ENCODE measurements around the gene TTL. TPM values are rescaled to one million over a fixed set of nuclear protein-coding genes. Genes with fewer than 3 reads are reported as not detected.

Gene TTL
- total RNA-seq, 1 experiment from 2014 or later: 58.9 TPM

- H3K27ac ChIP-seq (ENCODE audit: insufficient read length, low read depth, low read length): no peak overlapping the region
- H3K18ac ChIP-seq (ENCODE audit: insufficient read length, low read depth, low read length): no peak overlapping the region
- no peak overlapping the region for H2BK5ac ChIP-seq (ENCODE audit: insufficient read length, low read length)
- H3K23me2 ChIP-seq (ENCODE audit: insufficient read length, low read depth, low read length, poor library complexity, severe bottlenecking): peaks cover 13% of the 10 kb centered on the region
- no peaks in the 10 kb centered on the region for H4K20me1 ChIP-seq (ENCODE audit: control insufficient read depth, insufficient read depth, insufficient read length)
- H3K4me3 Mint-ChIP-seq: no peak overlapping the region
- no peak overlapping the region for H3K23ac ChIP-seq (ENCODE audit: insufficient read length, low read depth, low read length)
- H3K56ac ChIP-seq (ENCODE audit: insufficient read length, low read depth, low read length): no peak overlapping the region
- no peaks in the 10 kb centered on the region; a peak in 1 of 5 replicates for H3K9me3 Mint-ChIP-seq
- no peak for DNase-seq
- peak overlapping the region in 1 of 3 experiments; percentile 84; a peak in 1 of 7 replicates for H3K27ac Mint-ChIP-seq
- no peak overlapping the region for H2AK5ac ChIP-seq (ENCODE audit: insufficient read length, low read length)
- peaks cover 10 to 12% of the 10 kb centered on the region in 2 experiments for H3K4me1 Mint-ChIP-seq
- no peaks in the 10 kb centered on the region for H3K9me3 ChIP-seq (ENCODE audit: control insufficient read depth, low read depth, low read length)
- no peak overlapping the region for H3K4ac ChIP-seq (ENCODE audit: low read depth, low read length)
- no peak overlapping the region for H3K14ac ChIP-seq (ENCODE audit: insufficient read depth, low read length)
- no peak overlapping the region for H3T11ph ChIP-seq (ENCODE audit: low read length)
- peaks cover 1% of the 10 kb centered on the region; the same call in 1 of the 2 replicates for H3K27me3 Mint-ChIP-seq (ENCODE audit: low read depth)
- H3K9ac ChIP-seq (ENCODE audit: extremely low read depth, insufficient read length, low read length): no peak overlapping the region
- TF ChIP-seq CTCF (conservative IDR thresholded peaks at IDR 0.05): no peak
- no peak overlapping the region for H4K5ac ChIP-seq (ENCODE audit: insufficient read length, low read depth, low read length)
- no peak overlapping the region for H2BK20ac ChIP-seq (ENCODE audit: low read depth, low read length, poor library complexity, severe bottlenecking)
- H2BK120ac ChIP-seq (ENCODE audit: low read depth, low read length, poor library complexity, severe bottlenecking): no peak overlapping the region
- no peaks in the 10 kb centered on the region; the same call in 1 of the 2 replicates for H3K4me1 ChIP-seq (ENCODE audit: insufficient read depth, low read length)
- H3K4me2 ChIP-seq (ENCODE audit: insufficient read depth, insufficient read length, low read length): no peak overlapping the region
- no CpG with 5 or more reads among the region's 5 CpGs for WGBS (ENCODE audit: extremely low coverage, insufficient read length, low lambda C conversion rate)
- no peak overlapping the region for H4K8ac ChIP-seq (replicated peaks; ENCODE audit: insufficient read length, low read depth, low read length)
- H2BK15ac ChIP-seq (ENCODE audit: low read depth, low read length): no peak overlapping the region
- H3K27me3 ChIP-seq (ENCODE audit: insufficient read depth, low read length): no peaks in the 10 kb centered on the region; the same call in 1 of the 2 replicates
- peaks cover 6% of the 10 kb centered on the region; the same call in 1 of the 2 replicates for H3K79me2 ChIP-seq (ENCODE audit: insufficient read depth, low read length)
- peaks cover 16 to 51% (median 32%) of the 10 kb centered on the region in 3 experiments; a peak in 6 of 7 replicates for H3K36me3 Mint-ChIP-seq (ENCODE audit: insufficient read depth in 1 of 3, low read depth in 3 of 3)
- no peaks in the 10 kb centered on the region for H3K79me1 ChIP-seq (ENCODE audit: insufficient read depth, low read depth, low read length, poor library complexity, severe bottlenecking)
- H2BK12ac ChIP-seq (ENCODE audit: insufficient read length, low read depth, low read length): no peak overlapping the region
- H2AFZ ChIP-seq (ENCODE audit: low read length): no peak overlapping the region
- H4K91ac ChIP-seq (ENCODE audit: insufficient read length, low read depth, low read length): no peak overlapping the region
Observed at GRCh38 chr2:112486895-112487294, 4.9 kb downstream of the TTL start.

Data from H9 (cell line).